ENCODE data around the gene CHN1.

The CHN1 gene

GRCh38 chr2:174918886-174919526, 86.2 kb downstream of the CHN1 start:
- TF ChIP-seq, protein P1, sequence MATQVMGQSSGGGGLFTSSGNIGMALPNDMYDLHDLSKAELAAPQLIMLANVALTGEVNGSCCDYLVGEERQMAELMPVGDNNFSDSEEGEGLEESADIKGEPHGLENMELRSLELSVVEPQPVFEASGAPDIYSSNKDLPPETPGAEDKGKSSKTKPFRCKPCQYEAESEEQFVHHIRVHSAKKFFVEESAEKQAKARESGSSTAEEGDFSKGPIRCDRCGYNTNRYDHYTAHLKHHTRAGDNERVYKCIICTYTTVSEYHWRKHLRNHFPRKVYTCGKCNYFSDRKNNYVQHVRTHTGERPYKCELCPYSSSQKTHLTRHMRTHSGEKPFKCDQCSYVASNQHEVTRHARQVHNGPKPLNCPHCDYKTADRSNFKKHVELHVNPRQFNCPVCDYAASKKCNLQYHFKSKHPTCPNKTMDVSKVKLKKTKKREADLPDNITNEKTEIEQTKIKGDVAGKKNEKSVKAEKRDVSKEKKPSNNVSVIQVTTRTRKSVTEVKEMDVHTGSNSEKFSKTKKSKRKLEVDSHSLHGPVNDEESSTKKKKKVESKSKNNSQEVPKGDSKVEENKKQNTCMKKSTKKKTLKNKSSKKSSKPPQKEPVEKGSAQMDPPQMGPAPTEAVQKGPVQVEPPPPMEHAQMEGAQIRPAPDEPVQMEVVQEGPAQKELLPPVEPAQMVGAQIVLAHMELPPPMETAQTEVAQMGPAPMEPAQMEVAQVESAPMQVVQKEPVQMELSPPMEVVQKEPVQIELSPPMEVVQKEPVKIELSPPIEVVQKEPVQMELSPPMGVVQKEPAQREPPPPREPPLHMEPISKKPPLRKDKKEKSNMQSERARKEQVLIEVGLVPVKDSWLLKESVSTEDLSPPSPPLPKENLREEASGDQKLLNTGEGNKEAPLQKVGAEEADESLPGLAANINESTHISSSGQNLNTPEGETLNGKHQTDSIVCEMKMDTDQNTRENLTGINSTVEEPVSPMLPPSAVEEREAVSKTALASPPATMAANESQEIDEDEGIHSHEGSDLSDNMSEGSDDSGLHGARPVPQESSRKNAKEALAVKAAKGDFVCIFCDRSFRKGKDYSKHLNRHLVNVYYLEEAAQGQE (IDR thresholded peaks at IDR 0.05; ENCODE audit: insufficient read depth in 1 of 2, low read depth in 2 of 2, low read length in 2 of 2) = no peak
- TF ChIP-seq FOXP2 (optimal IDR thresholded peaks at IDR 0.05; ENCODE audit: borderline replicate concordance, extremely low read depth, extremely low read length, insufficient read depth) = no peak

- TF ChIP-seq POLR2AphosphoS5 (IDR thresholded peaks at IDR 0.05; ENCODE audit: low read depth, low read length) (no peak), TAF1 (IDR thresholded peaks at IDR 0.05; ENCODE audit: borderline replicate concordance, insufficient read depth, low read length) (no peak), SIN3A (IDR thresholded peaks at IDR 0.05; ENCODE audit: borderline replicate concordance, insufficient read depth, low read length) (no peak), FOXP2 (optimal IDR thresholded peaks at IDR 0.05; ENCODE audit: borderline replicate concordance, extremely low read depth, extremely low read length, insufficient read depth) (no peak)
- TF ChIP-seq, protein P1 (IDR thresholded peaks at IDR 0.05; ENCODE audit: insufficient read depth in 1 of 2, low read depth in 2 of 2, low read length in 2 of 2) = no peak
Observed at GRCh38 chr2:174916270-174916930, 88.8 kb downstream of the CHN1 start.

DNA sequence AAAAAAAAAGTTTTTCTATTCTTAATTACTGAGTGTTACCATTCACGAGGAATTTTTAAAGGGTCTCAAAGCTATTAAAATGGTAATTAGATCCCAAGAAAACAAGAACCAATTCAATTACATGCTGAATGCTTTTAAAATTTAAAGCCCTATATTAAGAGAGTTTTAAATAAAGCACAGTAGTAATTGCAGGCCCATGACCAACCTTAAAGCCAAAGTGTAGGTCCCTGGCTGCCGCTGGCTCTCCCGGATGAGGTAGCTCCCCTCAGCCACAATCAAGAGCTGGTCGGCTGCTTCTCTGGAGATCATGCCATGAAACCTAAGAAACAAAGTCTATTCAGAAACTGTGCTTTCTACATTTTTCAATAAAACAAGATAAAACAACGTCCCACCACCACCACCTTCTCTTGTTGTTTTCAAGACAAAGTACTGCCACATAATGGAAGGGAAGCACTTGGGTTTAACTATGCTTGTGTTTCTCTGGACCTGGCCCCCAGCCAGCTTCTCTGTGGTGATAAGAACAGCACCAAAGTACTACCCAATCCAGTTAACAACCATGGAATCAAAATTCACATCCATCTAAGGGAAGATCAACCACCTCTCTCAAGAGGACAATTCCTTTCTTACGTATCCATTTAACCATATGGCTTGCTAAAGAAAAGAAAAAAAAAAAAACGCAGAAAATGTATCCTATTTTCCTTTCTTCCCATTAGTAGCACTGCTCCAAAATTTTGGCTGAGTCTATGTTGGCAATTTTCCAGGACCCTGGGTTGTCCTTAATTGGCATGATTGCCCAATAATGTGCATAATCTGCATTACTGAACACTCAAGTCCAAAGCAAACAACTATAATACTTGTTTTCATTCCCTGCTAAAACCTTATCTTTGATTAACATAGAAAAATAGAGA, 90.1 kb downstream of the CHN1 start:
- no peak for TF ChIP-seq POLR2AphosphoS5 (IDR thresholded peaks at IDR 0.05; ENCODE audit: low read depth, low read length)
- TF ChIP-seq, protein P1 (IDR thresholded peaks at IDR 0.05; ENCODE audit: insufficient read depth in 1 of 2, low read depth in 2 of 2, low read length in 2 of 2) = no peak
- no peak for TF ChIP-seq SIN3A (IDR thresholded peaks at IDR 0.05; ENCODE audit: borderline replicate concordance, insufficient read depth, low read length)
- no peak for TF ChIP-seq FOXP2 (optimal IDR thresholded peaks at IDR 0.05; ENCODE audit: borderline replicate concordance, extremely low read depth, extremely low read length, insufficient read depth)
- no peak for TF ChIP-seq TAF1 (IDR thresholded peaks at IDR 0.05; ENCODE audit: borderline replicate concordance, insufficient read depth, low read length)

DNA sequence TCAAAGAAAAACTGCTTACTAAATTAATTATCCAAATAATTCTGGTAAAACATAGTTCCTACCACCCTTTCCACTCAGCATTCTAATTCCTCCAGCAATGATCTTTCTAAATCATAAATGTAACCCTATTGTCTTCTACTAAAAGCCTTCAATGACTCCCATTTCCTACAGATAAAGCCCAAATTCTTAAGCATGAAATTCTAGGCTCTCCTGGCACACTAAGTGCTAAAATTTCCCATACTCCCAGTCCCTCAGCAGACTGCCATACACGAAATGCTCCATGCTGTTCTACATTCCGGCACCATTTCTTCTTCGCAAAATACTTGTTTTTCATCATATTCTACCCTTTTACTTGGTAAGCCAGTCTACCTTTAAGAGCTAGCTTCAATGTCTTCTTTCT, 96.9 kb downstream of the CHN1 start:
- TF ChIP-seq SIN3A (IDR thresholded peaks at IDR 0.05; ENCODE audit: borderline replicate concordance, insufficient read depth, low read length) (no peak), FOXP2 (optimal IDR thresholded peaks at IDR 0.05; ENCODE audit: borderline replicate concordance, extremely low read depth, extremely low read length, insufficient read depth) (no peak), TAF1 (IDR thresholded peaks at IDR 0.05; ENCODE audit: borderline replicate concordance, insufficient read depth, low read length) (no peak), POLR2AphosphoS5 (IDR thresholded peaks at IDR 0.05; ENCODE audit: low read depth, low read length) (no peak)
- TF ChIP-seq, protein P1 (IDR thresholded peaks at IDR 0.05; ENCODE audit: insufficient read depth in 1 of 2, low read depth in 2 of 2, low read length in 2 of 2) = no peak
